ENCODE data around the gene AKAP14.
"Not testable (repeated sequence)": the region's sequence is repeated elsewhere in the genome, so short reads cannot be mapped to it uniquely, and the experiment has no call there.

AKAP14 gene

DNA sequence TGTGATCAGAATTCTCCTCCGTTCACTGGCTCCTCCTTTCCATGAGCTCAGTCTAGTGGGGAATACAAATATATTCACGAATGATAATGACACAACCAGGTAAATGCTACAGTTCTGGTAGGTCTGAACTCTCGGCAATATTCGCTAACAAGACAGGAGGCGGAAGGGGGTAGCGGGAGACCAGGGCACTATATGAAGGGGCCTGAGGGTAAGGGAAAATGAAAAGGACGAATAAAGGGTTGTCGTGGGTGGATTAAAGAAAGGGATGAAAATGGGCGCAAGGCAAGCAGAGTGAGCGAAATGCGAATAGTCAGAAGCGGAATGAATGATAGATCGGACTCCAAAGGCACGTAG is 47.1 kb downstream of the AKAP14 start:
- H3K4me3 ChIP-seq (ENCODE audit: low read depth, low read length), result peak overlapping the region; percentile 90
- DNase-seq (ENCODE audit: low read depth), result no peak
- TF ChIP-seq, protein P1, sequence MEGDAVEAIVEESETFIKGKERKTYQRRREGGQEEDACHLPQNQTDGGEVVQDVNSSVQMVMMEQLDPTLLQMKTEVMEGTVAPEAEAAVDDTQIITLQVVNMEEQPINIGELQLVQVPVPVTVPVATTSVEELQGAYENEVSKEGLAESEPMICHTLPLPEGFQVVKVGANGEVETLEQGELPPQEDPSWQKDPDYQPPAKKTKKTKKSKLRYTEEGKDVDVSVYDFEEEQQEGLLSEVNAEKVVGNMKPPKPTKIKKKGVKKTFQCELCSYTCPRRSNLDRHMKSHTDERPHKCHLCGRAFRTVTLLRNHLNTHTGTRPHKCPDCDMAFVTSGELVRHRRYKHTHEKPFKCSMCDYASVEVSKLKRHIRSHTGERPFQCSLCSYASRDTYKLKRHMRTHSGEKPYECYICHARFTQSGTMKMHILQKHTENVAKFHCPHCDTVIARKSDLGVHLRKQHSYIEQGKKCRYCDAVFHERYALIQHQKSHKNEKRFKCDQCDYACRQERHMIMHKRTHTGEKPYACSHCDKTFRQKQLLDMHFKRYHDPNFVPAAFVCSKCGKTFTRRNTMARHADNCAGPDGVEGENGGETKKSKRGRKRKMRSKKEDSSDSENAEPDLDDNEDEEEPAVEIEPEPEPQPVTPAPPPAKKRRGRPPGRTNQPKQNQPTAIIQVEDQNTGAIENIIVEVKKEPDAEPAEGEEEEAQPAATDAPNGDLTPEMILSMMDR (IDR thresholded peaks at IDR 0.05; ENCODE audit: low read depth, low read length), result no peak
- TF ChIP-seq POLR2A (IDR thresholded peaks at IDR 0.05; ENCODE audit: extremely low read depth, insufficient read length) (no peak), MYC (IDR thresholded peaks at IDR 0.05; ENCODE audit: low read depth, low read length) (no peak), MAX (IDR thresholded peaks at IDR 0.05; ENCODE audit: low read depth, low read length) (no peak)

GRCh38 chrX:119943185-119943988 is 47.7 kb downstream of the AKAP14 start, which contains the start of gene NKAP:
Gene NKAP (minus strand): TSS chrX:119943751. CDS start chrX:119943605, 146 bp downstream.
- TF ChIP-seq, protein P1 (IDR thresholded peaks at IDR 0.05; ENCODE audit: low read depth, low read length), result peak; percentile 1
- TF ChIP-seq POLR2A (IDR thresholded peaks at IDR 0.05; ENCODE audit: extremely low read depth, insufficient read length), result peak; percentile 64
- no peak for TF ChIP-seq MAX (IDR thresholded peaks at IDR 0.05; ENCODE audit: low read depth, low read length)
- no peak for TF ChIP-seq MYC (IDR thresholded peaks at IDR 0.05; ENCODE audit: low read depth, low read length)
- DNase-seq (ENCODE audit: low read depth), result peak; percentile 94
- H3K4me3 ChIP-seq (ENCODE audit: low read depth, low read length), result peak within 1 kb of the TSS; percentile 90

DNA sequence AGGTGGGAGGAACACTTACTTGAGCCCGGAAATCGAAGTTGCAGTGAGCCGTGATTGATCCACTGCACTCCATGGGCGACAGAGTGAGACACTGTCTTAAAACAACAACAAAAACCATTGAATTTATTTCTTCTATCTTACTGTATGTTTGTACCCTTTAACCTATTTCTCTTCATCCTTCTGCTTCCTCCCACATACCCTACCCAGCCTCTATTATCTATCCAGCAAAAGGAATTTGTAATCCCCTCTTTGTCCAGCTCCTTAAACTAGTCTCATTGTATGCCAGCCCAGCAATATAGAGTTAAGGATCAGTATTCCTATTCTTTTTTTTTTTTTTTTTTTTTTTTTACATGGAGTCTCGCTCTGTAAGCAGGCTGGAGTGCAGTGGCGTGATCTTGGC is 49.8 kb downstream of the AKAP14 start:
- H3K4me3 ChIP-seq (ENCODE audit: low read depth, low read length), result no peak overlapping the region
- TF ChIP-seq, protein P1 (IDR thresholded peaks at IDR 0.05; ENCODE audit: low read depth, low read length), result no peak
- TF ChIP-seq POLR2A (IDR thresholded peaks at IDR 0.05; ENCODE audit: extremely low read depth, insufficient read length) (no peak), MAX (IDR thresholded peaks at IDR 0.05; ENCODE audit: low read depth, low read length) (no peak), MYC (IDR thresholded peaks at IDR 0.05; ENCODE audit: low read depth, low read length) (no peak)
- no peak for DNase-seq (ENCODE audit: low read depth)

- TF ChIP-seq, protein P1 (IDR thresholded peaks at IDR 0.05; ENCODE audit: low read depth, low read length), result no peak
- no peak for TF ChIP-seq POLR2A (IDR thresholded peaks at IDR 0.05; ENCODE audit: extremely low read depth, insufficient read length)
- no peak for TF ChIP-seq MAX (IDR thresholded peaks at IDR 0.05; ENCODE audit: low read depth, low read length)
- no peak for TF ChIP-seq MYC (IDR thresholded peaks at IDR 0.05; ENCODE audit: low read depth, low read length)
- DNase-seq (ENCODE audit: low read depth), result no peak
- H3K4me3 ChIP-seq (ENCODE audit: low read depth, low read length), result no peak overlapping the region
These were observed 52.7 kb downstream of the AKAP14 start for GRCh38 chrX:119948381-119948780.

DNA sequence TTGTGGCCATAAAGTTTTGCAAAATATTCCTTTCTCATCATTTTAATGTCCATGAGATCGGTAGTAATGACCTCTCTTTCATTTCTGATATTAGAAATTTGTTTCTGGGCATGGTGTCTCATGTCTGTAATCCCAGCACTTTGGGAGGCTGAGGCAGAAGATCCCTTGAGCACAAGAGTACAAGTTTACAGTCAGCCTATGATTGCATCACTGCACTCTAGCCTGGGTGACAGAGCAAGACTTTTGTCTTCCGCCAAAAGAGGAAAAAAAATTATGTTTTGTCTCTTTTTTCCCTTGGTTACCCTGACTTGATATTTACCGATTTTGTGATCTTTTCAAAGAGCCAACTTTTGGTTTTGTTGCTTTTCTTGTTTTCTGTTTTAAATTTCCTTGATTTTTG is 58.7 kb downstream of the AKAP14 start:
- TF ChIP-seq MYC (IDR thresholded peaks at IDR 0.05; ENCODE audit: low read depth, low read length), result no peak
- TF ChIP-seq, protein P1 (IDR thresholded peaks at IDR 0.05; ENCODE audit: low read depth, low read length), result no peak
- no peak for TF ChIP-seq MAX (IDR thresholded peaks at IDR 0.05; ENCODE audit: low read depth, low read length)
- no peak for TF ChIP-seq POLR2A (IDR thresholded peaks at IDR 0.05; ENCODE audit: extremely low read depth, insufficient read length)
- H3K4me3 ChIP-seq (ENCODE audit: low read depth, low read length), result no peak overlapping the region
- DNase-seq (ENCODE audit: low read depth), result peak; percentile 30

DNA sequence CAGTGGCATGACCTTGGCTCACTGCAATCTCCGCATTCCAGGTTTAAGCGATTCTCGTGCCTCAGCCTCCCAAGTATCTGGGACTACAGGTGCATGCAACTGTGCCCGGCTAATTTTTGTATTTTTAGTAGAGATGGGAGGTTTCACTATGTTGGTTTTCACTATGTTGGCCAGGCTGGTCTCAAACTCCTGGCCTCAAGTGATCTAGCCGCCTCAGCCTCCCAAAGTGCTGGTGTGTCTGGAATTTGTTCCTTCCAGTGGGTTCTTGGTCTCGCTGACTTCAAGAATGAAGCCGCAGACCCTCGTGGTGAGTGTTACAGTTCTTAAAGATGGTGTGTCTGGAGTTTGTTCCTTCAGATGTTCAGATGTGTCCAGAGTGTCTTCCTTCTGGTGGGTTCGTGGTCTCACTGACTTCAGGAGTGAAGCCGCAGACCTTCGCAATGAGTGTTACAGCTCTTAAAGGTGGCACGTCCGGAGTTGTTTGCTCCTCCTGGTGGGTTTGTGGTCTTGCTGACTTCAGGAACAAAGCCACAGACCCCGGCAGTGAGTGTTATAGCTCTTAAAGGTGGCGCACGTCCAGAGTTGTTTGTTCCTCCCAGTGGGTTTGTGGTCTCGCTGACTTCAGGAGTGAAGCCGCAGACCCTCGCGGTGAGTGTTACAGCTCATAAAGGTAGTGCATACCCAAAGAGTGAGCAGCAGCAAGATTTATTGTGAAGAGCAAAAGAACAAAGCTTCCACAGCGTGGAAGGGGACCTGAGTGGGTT is 60.3 kb downstream of the AKAP14 start:
- peak; percentile 64 for DNase-seq (ENCODE audit: low read depth)
- H3K4me3 ChIP-seq (ENCODE audit: low read depth, low read length), result not testable (repeated sequence)

All from NB4 (cell line).